T1000 (cell line): ENCODE data around the gene CDCA5.
A peak's percentile ranks its signal among the peaks of the same experiment; 100 is the strongest.

Source experiments
- DNase-seq: peaks from one replicate; lab custom pipeline; 2025; ENCODE audit warnings: mixed read lengths; lab: John Stamatoyannopoulos, UW

The CDCA5 gene

GRCh38 chr11:65107078-65107477 lies 23.2 kb upstream of the CDCA5 start:
- no peak for DNase-seq

GRCh38 chr11:65104628-65105027 lies 20.8 kb upstream of the CDCA5 start:
- DNase-seq: no peak

GRCh38 chr11:65103476-65103875 lies 19.6 kb upstream of the CDCA5 start:
- DNase-seq: no peak

GRCh38 chr11:65102142-65103095 lies 18.6 kb upstream of the CDCA5 start:
- no peak for DNase-seq

GRCh38 chr11:65100674-65101350 lies 17.0 kb upstream of the CDCA5 start:
- no peak for DNase-seq

DNA sequence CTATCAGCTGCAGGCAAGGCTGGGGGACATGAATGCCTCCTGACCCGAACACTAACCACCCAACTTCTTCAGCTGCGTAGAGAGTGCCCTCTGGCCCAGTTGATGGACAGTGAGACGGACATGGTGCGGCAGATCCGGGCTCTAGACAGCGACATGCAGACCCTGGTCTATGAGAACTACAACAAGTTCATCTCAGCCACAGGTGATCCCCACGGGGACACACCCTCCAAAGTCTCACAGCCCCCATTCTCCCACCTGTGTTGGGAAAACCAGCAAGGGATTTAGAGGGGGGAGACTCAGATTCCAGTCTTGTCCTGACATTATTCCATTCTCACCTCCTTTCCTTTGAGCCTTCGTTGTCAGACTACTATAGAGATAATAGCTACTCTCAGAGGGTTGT lies 13.1 kb upstream of the CDCA5 start:
- no peak for DNase-seq

DNA sequence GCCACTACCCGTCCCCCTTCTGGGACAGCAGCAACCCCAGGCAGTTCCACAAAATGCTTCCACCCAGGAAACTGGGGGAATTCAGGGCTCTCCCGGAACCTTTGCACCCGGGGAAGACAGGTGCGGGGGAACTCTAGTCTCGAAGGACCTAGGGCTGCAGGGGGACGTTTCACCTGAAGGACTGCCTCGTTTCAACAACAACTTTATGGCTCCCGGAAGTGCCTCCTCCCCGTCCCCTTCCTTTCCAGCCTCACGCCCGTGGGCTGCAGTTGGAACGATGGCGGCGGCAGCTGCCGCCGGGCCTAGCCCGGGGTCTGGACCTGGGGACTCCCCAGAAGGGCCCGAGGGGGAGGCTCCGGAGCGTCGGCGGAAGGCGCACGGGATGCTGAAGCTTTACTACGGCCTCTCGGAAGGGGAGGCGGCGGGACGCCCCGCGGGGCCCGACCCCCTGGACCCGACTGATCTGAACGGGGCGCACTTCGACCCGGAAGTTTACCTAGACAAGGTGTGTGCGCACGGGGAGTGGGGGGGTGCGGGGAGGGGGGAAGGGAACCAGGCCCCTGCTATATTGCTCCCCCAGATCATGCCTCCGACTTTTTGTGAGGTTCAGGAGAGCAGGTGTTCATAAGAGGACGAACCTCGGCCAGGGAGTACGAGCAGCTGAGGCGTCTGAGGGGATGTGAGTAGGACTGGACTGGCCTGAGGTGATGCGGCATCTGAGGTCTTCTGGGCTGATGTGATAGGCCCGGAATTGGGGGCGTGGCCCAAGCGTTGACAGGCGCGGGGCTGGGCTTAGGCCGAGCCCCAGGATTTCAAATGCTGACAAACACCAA lies 12.3 kb upstream of the CDCA5 start, which contains the start of gene VPS51:
VPS51 (plus strand) TSS at position 241 of the 833 bp plus-strand sequence; CDS start at position 278, 37 bp downstream.
- peak; percentile 63 for DNase-seq

DNA sequence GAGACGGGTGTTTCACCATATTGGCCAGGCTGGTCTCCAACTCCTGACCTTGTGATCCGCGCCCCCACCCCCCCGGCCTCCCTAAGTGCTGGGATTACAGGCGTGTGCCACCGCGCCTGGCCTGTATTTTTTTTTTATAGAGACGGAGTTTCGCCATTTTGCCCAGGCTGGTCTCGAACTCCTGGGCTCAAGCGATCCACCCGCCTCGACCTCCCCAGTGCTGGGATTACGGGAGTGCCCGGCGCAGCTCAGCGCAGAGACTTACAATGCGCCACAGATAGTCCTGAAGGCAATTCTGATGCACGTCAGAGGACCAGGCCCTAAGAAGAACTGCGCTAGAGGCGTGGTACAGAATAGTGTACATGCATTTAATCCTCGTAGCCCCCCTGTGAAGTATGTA lies 11.6 kb upstream of the CDCA5 start:
- DNase-seq: no peak

GRCh38 chr11:65090628-65091027 lies 6.8 kb upstream of the CDCA5 start:
- no peak for DNase-seq

DNA sequence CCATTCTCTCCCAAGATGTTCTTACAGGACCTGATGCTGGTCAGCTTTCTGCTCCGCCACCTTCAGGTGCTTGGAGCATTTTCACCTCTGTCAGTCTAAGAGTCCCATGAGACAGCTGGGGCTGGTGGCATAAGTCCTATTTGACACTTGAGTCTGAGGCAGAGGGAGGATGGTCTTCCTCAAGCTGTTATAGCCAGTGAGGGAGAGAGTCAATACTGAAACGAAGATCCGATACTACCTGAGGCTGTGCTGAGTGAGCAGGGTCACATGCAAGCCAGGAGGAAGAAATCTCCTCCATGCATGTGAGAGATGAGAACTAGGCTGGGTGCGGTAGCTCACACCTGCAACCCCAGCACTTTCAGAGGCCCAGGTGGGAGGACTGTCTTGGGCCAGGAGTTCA lies 5.8 kb upstream of the CDCA5 start:
- DNase-seq: no peak

DNA sequence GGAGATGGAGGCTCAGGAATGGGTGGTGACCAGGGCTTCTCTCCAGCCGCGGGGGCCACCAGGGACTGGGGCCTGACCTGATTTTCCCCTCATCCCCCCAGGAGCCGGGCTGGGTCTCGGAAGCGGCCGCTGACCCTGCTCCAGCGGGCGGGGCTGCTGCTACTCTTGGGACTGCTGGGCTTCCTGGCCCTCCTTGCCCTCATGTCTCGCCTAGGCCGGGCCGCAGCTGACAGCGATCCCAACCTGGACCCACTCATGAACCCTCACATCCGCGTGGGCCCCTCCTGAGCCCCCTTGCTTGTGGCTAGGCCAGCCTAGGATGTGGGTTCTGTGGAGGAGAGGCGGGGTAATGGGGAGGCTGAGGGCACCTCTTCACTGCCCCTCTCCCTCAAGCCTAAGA lies 4.0 kb upstream of the CDCA5 start:
- no peak for DNase-seq

DNA sequence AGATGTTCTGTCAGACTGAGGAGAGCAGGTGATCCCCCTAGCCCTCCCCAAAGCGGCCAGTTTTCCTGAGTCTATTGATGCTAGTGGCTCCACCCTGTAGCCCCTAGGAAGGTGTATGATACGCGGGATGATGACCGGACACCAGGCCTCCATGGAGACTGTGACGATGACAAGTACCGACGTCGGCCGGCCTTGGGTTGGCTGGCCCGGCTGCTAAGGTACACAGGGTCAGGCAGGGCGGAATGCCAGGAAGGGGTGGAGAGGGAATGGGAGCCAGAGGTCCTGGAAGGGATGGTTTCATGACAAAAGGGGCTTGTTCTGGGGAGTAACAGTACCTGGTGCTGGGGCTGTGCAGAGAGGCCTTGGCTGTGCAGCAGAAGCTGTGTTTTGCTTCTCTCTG lies 3.4 kb upstream of the CDCA5 start:
- no peak for DNase-seq

- no peak for DNase-seq
Observed at GRCh38 chr11:65086809-65087208, 3.0 kb upstream of the CDCA5 start.

DNA sequence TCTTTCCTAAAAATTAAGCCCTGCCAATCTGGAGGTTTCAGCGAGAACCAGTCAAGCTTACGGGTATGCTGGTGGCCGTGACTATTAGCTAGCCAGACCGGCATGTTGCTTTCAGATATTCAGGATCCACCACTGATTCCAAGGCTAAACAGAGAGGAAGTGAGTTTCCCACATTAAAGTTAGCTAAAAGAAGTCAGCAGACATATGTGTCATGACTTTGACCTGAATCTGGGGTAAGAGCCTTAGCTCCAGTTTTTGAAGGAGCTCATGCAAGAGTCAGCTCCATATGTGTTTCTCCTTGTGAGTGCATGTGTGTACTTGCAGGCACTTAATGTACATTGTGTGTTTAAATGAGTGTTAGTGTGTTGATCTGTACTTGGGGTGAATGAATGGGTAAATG lies 1.6 kb upstream of the CDCA5 start:
- DNase-seq: no peak

DNA sequence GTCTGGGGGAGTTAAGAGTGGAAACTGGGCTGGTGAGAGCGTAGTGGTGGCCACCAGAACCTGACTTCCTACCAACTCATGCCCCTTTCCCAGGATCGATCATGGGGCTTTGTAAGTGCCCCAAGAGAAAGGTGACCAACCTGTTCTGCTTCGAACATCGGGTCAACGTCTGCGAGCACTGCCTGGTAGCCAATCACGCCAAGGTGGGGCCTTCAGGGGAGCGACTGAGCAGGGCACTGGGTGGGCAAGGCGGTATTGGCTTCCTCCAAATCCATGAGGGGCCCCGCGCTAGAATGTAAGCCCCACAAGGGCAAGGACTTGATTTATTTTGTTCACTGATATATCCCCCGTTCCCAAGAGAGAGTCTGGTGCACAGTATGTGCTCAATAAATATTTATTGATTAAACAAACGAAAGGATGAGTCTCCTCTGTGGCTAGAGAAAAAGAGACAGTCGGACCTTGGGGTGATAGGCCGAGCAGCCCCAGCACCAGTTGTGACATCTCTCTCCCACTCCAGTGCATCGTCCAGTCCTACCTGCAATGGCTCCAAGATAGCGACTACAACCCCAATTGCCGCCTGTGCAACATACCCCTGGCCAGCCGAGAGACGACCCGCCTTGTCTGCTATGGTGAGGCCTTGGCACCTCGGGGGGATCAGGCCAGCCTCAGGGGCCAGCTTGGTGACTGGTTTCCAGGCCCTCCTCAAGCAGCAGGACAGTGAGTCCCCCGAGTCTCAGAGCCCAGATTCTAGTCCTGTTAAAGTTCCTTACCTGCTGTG lies 947 bp upstream of the CDCA5 start:
- no peak for DNase-seq

- DNase-seq: no peak
Observed at GRCh38 chr11:65083134-65083833, 556 bp downstream of the CDCA5 start.

GRCh38 chr11:65078786-65079342 lies 5.0 kb downstream of the CDCA5 start:
- no peak for DNase-seq

- no peak for DNase-seq
Observed at GRCh38 chr11:65078151-65078550, 5.7 kb downstream of the CDCA5 start.

GRCh38 chr11:65077451-65077850 lies 6.4 kb downstream of the CDCA5 start:
- no peak for DNase-seq

DNA sequence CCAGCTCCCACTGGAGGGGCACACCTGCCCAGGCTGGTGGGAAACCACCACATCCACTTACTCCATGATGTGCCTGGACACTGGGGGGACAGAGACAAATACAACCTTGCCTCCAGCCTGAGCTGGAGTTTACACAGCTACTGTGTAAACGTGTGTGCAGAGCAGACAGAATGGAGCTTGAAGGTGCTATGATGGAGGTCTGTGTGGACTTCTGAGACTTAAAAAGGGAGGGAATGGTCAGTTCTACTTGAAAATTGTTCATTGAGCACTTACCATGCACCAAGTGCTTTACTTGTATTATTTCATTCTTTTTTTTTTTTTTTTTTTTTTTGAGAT lies 11.2 kb downstream of the CDCA5 start:
- DNase-seq: no peak
